IMR-90 (cell line): ENCODE data around the gene ADGRD1. TPM values are rescaled to one million over a fixed set of nuclear protein-coding genes. Genes with fewer than 3 reads are reported as not detected.

Experiments used
- ATAC-seq: fragments of 200-7000 bp; cut with Tn5 transposase; 2 replicates; pipeline ENCODE4 v1.9.1; 2020; ENCODE audit warnings: low read depth, mild to moderate bottlenecking, moderate library complexity
- BruUV-seq: library from RNA; stranded (reverse); fragments of 400-500 nt; replicated peaks from 2 replicates; lab custom pipeline; 2021; lab: Mats Ljungman, UMichigan
- CTCF ChIA-PET: fragments of 300-600 bp; formaldehyde crosslinking; extraction: SDS; loops from one replicate; lab custom pipeline; 2021; ENCODE audit warnings: antibody characterized with exemption; lab: Yijun Ruan, JAX
- POLR2A ChIA-PET: fragments of 300-600 bp; sonication (Branson Sonifier 250); formaldehyde crosslinking; loops from one replicate; lab custom pipeline; 2022; ENCODE audit warnings: antibody characterized with exemption; ENCODE audit not compliant: unreplicated experiment; lab: Charles Lee
- DNase-seq: peaks from one replicate; pipeline ENCODE4 v3.0.0; 2013
- H2AFZ ChIP-seq: replicated peaks from 2 replicates; pipeline ENCODE3; 2013; ENCODE audit warnings: low read length, mild to moderate bottlenecking; ENCODE audit not compliant: poor library complexity
- H2AK5ac ChIP-seq: 2 replicates; pipeline ENCODE4 v1.6.1; 2013; ENCODE audit warnings: low read depth, low read length, inconsistent platforms
- H2AK9ac ChIP-seq: replicated peaks from 2 replicates; pipeline ENCODE3; 2013; ENCODE audit warnings: mild to moderate bottlenecking, low read depth, low read length, moderate library complexity; ENCODE audit not compliant: poor library complexity
- H2BK120ac ChIP-seq: 2 replicates; pipeline ENCODE4 v1.6.1; 2013; ENCODE audit warnings: low read depth, low read length, inconsistent platforms
- H2BK15ac ChIP-seq: 3 replicates; pipeline ENCODE4 v1.6.1; 2013; ENCODE audit warnings: low read depth, low read length, inconsistent platforms
- H2BK20ac ChIP-seq: 2 replicates; pipeline ENCODE4 v1.6.1; 2013; ENCODE audit warnings: low read depth, mild to moderate bottlenecking, inconsistent platforms, low read length, moderate library complexity
- H2BK5ac ChIP-seq: 2 replicates; pipeline ENCODE4 v1.6.1; 2013; ENCODE audit warnings: mild to moderate bottlenecking, low read depth, low read length, inconsistent platforms; ENCODE audit not compliant: poor library complexity, severe bottlenecking
- H3K14ac ChIP-seq: replicated peaks from 2 replicates; pipeline ENCODE4 v1.6.1; 2013; ENCODE audit warnings: low read depth, low read length, inconsistent platforms
- H3K18ac ChIP-seq: 2 replicates; pipeline ENCODE4 v1.6.1; 2013; ENCODE audit warnings: low read depth, low read length, control low read depth
- H3K23ac ChIP-seq: 2 replicates; pipeline ENCODE4 v1.6.1; 2013; ENCODE audit warnings: low read depth, low read length, inconsistent platforms
- H3K27ac ChIP-seq: 2 replicates; pipeline ENCODE4 v1.5.1; 2013; ENCODE audit warnings: mild to moderate bottlenecking, control low read depth, low read length; ENCODE audit not compliant: insufficient read depth
- H3K27me3 ChIP-seq: 2 replicates; pipeline ENCODE4 v1.6.1; 2013; ENCODE audit warnings: low read length; ENCODE audit not compliant: control insufficient read depth, insufficient read depth
- H3K36me3 ChIP-seq: 2 replicates; pipeline ENCODE4 v1.6.1; 2013; ENCODE audit warnings: low read length, mixed read lengths; ENCODE audit not compliant: control insufficient read depth, insufficient read depth
- H3K4ac ChIP-seq: 2 replicates; pipeline ENCODE4 v1.6.1; 2013; ENCODE audit warnings: low read depth, low read length, inconsistent platforms
- H3K4me1 ChIP-seq: 2 replicates; pipeline ENCODE4 v1.6.1; 2013; ENCODE audit warnings: low read length, mixed read lengths; ENCODE audit not compliant: control insufficient read depth, insufficient read depth
- H3K4me2 ChIP-seq: 2 replicates; pipeline ENCODE4 v1.6.1; 2013; ENCODE audit warnings: low read depth, mild to moderate bottlenecking, control low read depth, low read length, moderate library complexity
- H3K4me3 ChIP-seq: 2 replicates; pipeline ENCODE4 v1.5.1; 2013; ENCODE audit warnings: low read depth, mild to moderate bottlenecking, control low read depth, low read length, moderate library complexity; ENCODE audit not compliant: insufficient read depth
- H3K56ac ChIP-seq: 2 replicates; pipeline ENCODE4 v1.6.1; 2013; ENCODE audit warnings: low read length, inconsistent platforms; ENCODE audit not compliant: insufficient read depth; ENCODE audit errors: extremely low read depth
- H3K79me1 ChIP-seq, 2 experiments: 2 replicates each; pipeline ENCODE4 v1.6.1; 2013; ENCODE audit warnings: low read length in 2 of 2, inconsistent platforms in 1 of 2, low read depth in 1 of 2
- H3K9ac ChIP-seq: 2 replicates; pipeline ENCODE4 v1.6.1; 2013; ENCODE audit warnings: low read depth, low read length, control low read depth
- H3K9me1 ChIP-seq: 2 replicates; pipeline ENCODE4 v1.6.1; 2013; ENCODE audit warnings: low read length, inconsistent platforms; ENCODE audit not compliant: insufficient read depth
- H3K9me3 ChIP-seq: 2 replicates; pipeline ENCODE4 v1.6.1; 2013; ENCODE audit warnings: low read length; ENCODE audit not compliant: control insufficient read depth, insufficient read depth
- H4K20me1 ChIP-seq: 2 replicates; pipeline ENCODE4 v1.6.1; 2013; ENCODE audit warnings: low read length, inconsistent platforms; ENCODE audit not compliant: insufficient read depth
- H4K5ac ChIP-seq: 2 replicates; pipeline ENCODE4 v1.6.1; 2013; ENCODE audit warnings: mild to moderate bottlenecking, low read depth, low read length, control low read depth
- H4K8ac ChIP-seq, 2 experiments: 2 replicates each; pipeline ENCODE4 v1.6.1; 2013; ENCODE audit warnings: low read depth in 2 of 2, low read length in 2 of 2, control low read depth in 1 of 2, inconsistent platforms in 1 of 2
- H4K91ac ChIP-seq: 2 replicates; pipeline ENCODE4 v1.6.1; 2013; ENCODE audit warnings: low read depth, low read length, inconsistent platforms; ENCODE audit not compliant: insufficient read depth
- BHLHE40 ChIP-seq: fragments of 150-350 bp; IDR thresholded peaks from 2 replicates; pipeline ENCODE4 v1.6.1; 2016; ENCODE audit warnings: mild to moderate bottlenecking, low read depth, low read length
- CEBPB ChIP-seq: IDR thresholded peaks from 2 replicates; pipeline ENCODE4 v1.6.1; 2012; ENCODE audit warnings: low read depth, low read length, improper control_type of control experiment
- CHD1 ChIP-seq: IDR thresholded peaks from 2 replicates; pipeline ENCODE4 v1.6.1; 2012; ENCODE audit warnings: low read depth, low read length, improper control_type of control experiment
- CTCF ChIP-seq: conservative IDR thresholded peaks from 2 replicates; pipeline ENCODE4 v1.5.1; 2012; ENCODE audit warnings: mild to moderate bottlenecking, low read depth, low read length, improper control_type of control experiment
- FOS ChIP-seq: fragments of 150-350 bp; IDR thresholded peaks from 2 replicates; pipeline ENCODE4 v1.6.1; 2016; ENCODE audit warnings: low read depth, low read length
- MAFK ChIP-seq: IDR thresholded peaks from 2 replicates; pipeline ENCODE4 v1.6.1; 2012; ENCODE audit warnings: low read depth, low read length, improper control_type of control experiment
- MAZ ChIP-seq: IDR thresholded peaks from 2 replicates; pipeline ENCODE4 v1.6.1; 2012; ENCODE audit warnings: low read depth, mild to moderate bottlenecking, low read length, improper control_type of control experiment, moderate library complexity, borderline replicate concordance
- NFE2L2 ChIP-seq: fragments of 150-350 bp; IDR thresholded peaks from 2 replicates; pipeline ENCODE4 v1.6.1; 2016; ENCODE audit warnings: low read depth, mild to moderate bottlenecking, low read length
- POLR2A ChIP-seq: IDR thresholded peaks from 2 replicates; pipeline ENCODE4 v1.6.1; 2012; ENCODE audit warnings: mild to moderate bottlenecking, low read depth, low read length
- RCOR1 ChIP-seq: IDR thresholded peaks from 2 replicates; pipeline ENCODE4 v1.6.1; 2012; ENCODE audit warnings: mild to moderate bottlenecking, low read length, improper control_type of control experiment; ENCODE audit not compliant: insufficient replicate concordance
- RFX5 ChIP-seq: IDR thresholded peaks from 2 replicates; pipeline ENCODE4 v1.8.0; 2012; ENCODE audit warnings: low read depth, mild to moderate bottlenecking, low read length, moderate library complexity
- USF2 ChIP-seq: fragments of 150-350 bp; IDR thresholded peaks from 2 replicates; pipeline ENCODE4 v1.6.1; 2017; ENCODE audit warnings: mild to moderate bottlenecking, antibody characterized with exemption, low read length, low read depth
- WGBS, 2 experiments: methylation state at CpG; one replicate each; pipeline versions ENCODE4 v1.1.5 to v1.1.7; 2013; ENCODE audit warnings: missing lambda C conversion rate in 2 of 2; ENCODE audit not compliant: insufficient read length in 1 of 2; ENCODE audit errors: extremely low coverage in 2 of 2; 5-methylcytosine and 5-hydroxymethylcytosine counted together
- dilution Hi-C: fragments of 300-500 bp; cut with HindIII; formaldehyde crosslinking; loops from one replicate; pipeline ENCODE4 v1.14.3; 2018; ENCODE audit warnings: low sequenced_read_pairs; ENCODE audit not compliant: unreplicated experiment
- in situ Hi-C: fragments of 300-500 bp; cut with MboI; formaldehyde crosslinking; loops from 3 replicates; pipeline ENCODE4 v1.14.3; 2019; ENCODE audit warnings: low sequenced_read_pairs, inconsistent platforms, mixed read lengths
- intact Hi-C: fragments of 100-400 bp; cut with micrococcal nuclease; formaldehyde crosslinking; loops from 2 replicates; pipeline ENCODE4 v1.10.0; 2022
- polyA plus RNA-seq, 3 experiments: library from polyadenylated mRNA; depleted of rRNA; stranded (reverse); fragments of >200 nt; gene quantifications; 2 replicates each; pipeline ENCODE4 v1.2.3, GENCODE V29; 2012; ENCODE audit warnings: low replicate concordance in 1 of 3
- total RNA-seq: library from RNA; depleted of rRNA; stranded (reverse); fragments of >200 nt; gene quantifications from 2 replicates; pipeline ENCODE4 v1.2.3, GENCODE V29; 2012

Gene ADGRD1
- total and polyA plus RNA-seq, 2 of the 4 experiments (the other 2 are of a cell fraction): not detected

GRCh38 chr12:131044136-131044535 is 90.4 kb downstream of the ADGRD1 start:
- no peak overlapping the region for H3K4ac ChIP-seq
- WGBS, 2 experiments: 70% methylated on average over 4 of the region's 15 CpGs; no CpG with 5 or more reads in 1 of the 2 experiments
- no peak overlapping the region for H2BK20ac ChIP-seq
- no peak overlapping the region for H3K14ac ChIP-seq
- no peak overlapping the region for H4K5ac ChIP-seq
- no peaks in the 10 kb centered on the region for H3K4me1 ChIP-seq
- dilution Hi-C loops (no loop called here), in situ Hi-C loops (no loop called here), intact Hi-C loops (no loop called here)
- H3K79me1 ChIP-seq: no peaks in the 10 kb centered on the region
- POLR2A ChIA-PET: no interaction called here
- H3K27ac ChIP-seq: no peak overlapping the region
- no peaks in the 10 kb centered on the region for H4K20me1 ChIP-seq
- no peak overlapping the region for H3K4me3 ChIP-seq
- no peak overlapping the region for H2BK5ac ChIP-seq
- H3K27me3 ChIP-seq: no peaks in the 10 kb centered on the region
- TF ChIP-seq RCOR1 (no peak), CEBPB (no peak), CHD1 (no peak), MAZ (no peak), POLR2A (no peak), MAFK (no peak), RFX5 (no peak), NFE2L2 (no peak), CTCF (no peak), BHLHE40 (no peak), FOS (no peak), USF2 (no peak)
- CTCF ChIA-PET: no interaction called here
- H2BK15ac ChIP-seq: no peak overlapping the region
- no peak overlapping the region for H2AK5ac ChIP-seq
- BruUV-seq: no TSS peak
- no peaks in the 10 kb centered on the region for H3K9me1 ChIP-seq
- no peak overlapping the region for H3K56ac ChIP-seq
- H2AK9ac ChIP-seq: no peak overlapping the region
- H3K36me3 ChIP-seq: no peaks in the 10 kb centered on the region
- no peak overlapping the region for H4K8ac ChIP-seq
- no peak overlapping the region for H3K4me2 ChIP-seq
- H3K9me3 ChIP-seq: peaks cover 56% of the 10 kb centered on the region
- H3K23ac ChIP-seq: no peak overlapping the region
- H2BK120ac ChIP-seq: no peak overlapping the region
- no peak overlapping the region for H3K9ac ChIP-seq
- ATAC-seq (no peak), DNase-seq (no peak)
- no peak overlapping the region for H3K18ac ChIP-seq
- H4K91ac ChIP-seq: no peak overlapping the region
- H2AFZ ChIP-seq: no peak overlapping the region
